GM21390 (cell line): ENCODE measurements around the gene DHTKD1.
"Not testable (repeated sequence)": the region's sequence is repeated elsewhere in the genome, so short reads cannot be mapped to it uniquely, and the experiment has no call there.

Experiments
- ATAC-seq: cut with Tn5 transposase; IDR thresholded peaks from one replicate; pipeline ENCODE4 v1.9.1; 2021; ENCODE audit not compliant: unreplicated experiment

DHTKD1 gene

GRCh38 chr10:12063483-12063818, 5.3 kb upstream of the DHTKD1 start:
- ATAC-seq, result no peak

GRCh38 chr10:12067336-12067735, 1.4 kb upstream of the DHTKD1 start:
- no peak for ATAC-seq

GRCh38 chr10:12071441-12071840, 2.7 kb downstream of the DHTKD1 start:
- ATAC-seq, result not testable (repeated sequence)

GRCh38 chr10:12073526-12073925, 4.8 kb downstream of the DHTKD1 start:
- ATAC-seq, result no peak

GRCh38 chr10:12077580-12078180, 8.9 kb downstream of the DHTKD1 start:
- no peak for ATAC-seq

- no peak for ATAC-seq
These were observed 12.7 kb downstream of the DHTKD1 start for GRCh38 chr10:12081470-12081869.

GRCh38 chr10:12081879-12082557, 13.3 kb downstream of the DHTKD1 start:
- ATAC-seq, result no peak

- no peak for ATAC-seq
These were observed 20.2 kb downstream of the DHTKD1 start for GRCh38 chr10:12088919-12089318.

- no peak for ATAC-seq
These were observed 22.7 kb downstream of the DHTKD1 start for GRCh38 chr10:12091421-12091820.

GRCh38 chr10:12097361-12097760, 28.6 kb downstream of the DHTKD1 start:
- ATAC-seq, result not testable (repeated sequence)

GRCh38 chr10:12097791-12098190, 29.0 kb downstream of the DHTKD1 start:
- ATAC-seq, result no peak

- no peak for ATAC-seq
These were observed 30.2 kb downstream of the DHTKD1 start for GRCh38 chr10:12098966-12099365.

- no peak for ATAC-seq
These were observed 35.0 kb downstream of the DHTKD1 start for GRCh38 chr10:12103802-12104201.

- ATAC-seq, result no peak
These were observed 39.0 kb downstream of the DHTKD1 start for GRCh38 chr10:12107781-12108180.

GRCh38 chr10:12109286-12109685, 40.5 kb downstream of the DHTKD1 start:
- no peak for ATAC-seq

GRCh38 chr10:12111528-12111927, 42.8 kb downstream of the DHTKD1 start:
- ATAC-seq, result no peak

- ATAC-seq, result no peak
These were observed 44.9 kb downstream of the DHTKD1 start for GRCh38 chr10:12113627-12114026.

- ATAC-seq, result peak; percentile 26
These were observed 52.9 kb downstream of the DHTKD1 start for GRCh38 chr10:12121673-12122072.

- peak; percentile 88 for ATAC-seq
These were observed 60.7 kb downstream of the DHTKD1 start, which contains the start of gene SEC61A2 for GRCh38 chr10:12129222-12130111. TSS of gene SEC61A2 (plus strand) at chr10:12129677. CDS start at chr10:12129788, 111 bp downstream.

GRCh38 chr10:12130237-12130872, 61.6 kb downstream of the DHTKD1 start:
- peak; percentile 40 for ATAC-seq

GRCh38 chr10:12135631-12136030, 66.9 kb downstream of the DHTKD1 start:
- ATAC-seq, result no peak
